NCI-H524 (cell line): Measurements from ENCODE around the gene WASF2.
"Not testable (repeated sequence)": the region's sequence is repeated elsewhere in the genome, so short reads cannot be mapped to it uniquely, and the experiment has no call there.

Experiments used
- DNase-seq, 2 experiments: peaks; one replicate each; lab custom pipeline; 2025; lab: John Stamatoyannopoulos, UW

The WASF2 gene, protein sequence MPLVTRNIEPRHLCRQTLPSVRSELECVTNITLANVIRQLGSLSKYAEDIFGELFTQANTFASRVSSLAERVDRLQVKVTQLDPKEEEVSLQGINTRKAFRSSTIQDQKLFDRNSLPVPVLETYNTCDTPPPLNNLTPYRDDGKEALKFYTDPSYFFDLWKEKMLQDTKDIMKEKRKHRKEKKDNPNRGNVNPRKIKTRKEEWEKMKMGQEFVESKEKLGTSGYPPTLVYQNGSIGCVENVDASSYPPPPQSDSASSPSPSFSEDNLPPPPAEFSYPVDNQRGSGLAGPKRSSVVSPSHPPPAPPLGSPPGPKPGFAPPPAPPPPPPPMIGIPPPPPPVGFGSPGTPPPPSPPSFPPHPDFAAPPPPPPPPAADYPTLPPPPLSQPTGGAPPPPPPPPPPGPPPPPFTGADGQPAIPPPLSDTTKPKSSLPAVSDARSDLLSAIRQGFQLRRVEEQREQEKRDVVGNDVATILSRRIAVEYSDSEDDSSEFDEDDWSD

DNA sequence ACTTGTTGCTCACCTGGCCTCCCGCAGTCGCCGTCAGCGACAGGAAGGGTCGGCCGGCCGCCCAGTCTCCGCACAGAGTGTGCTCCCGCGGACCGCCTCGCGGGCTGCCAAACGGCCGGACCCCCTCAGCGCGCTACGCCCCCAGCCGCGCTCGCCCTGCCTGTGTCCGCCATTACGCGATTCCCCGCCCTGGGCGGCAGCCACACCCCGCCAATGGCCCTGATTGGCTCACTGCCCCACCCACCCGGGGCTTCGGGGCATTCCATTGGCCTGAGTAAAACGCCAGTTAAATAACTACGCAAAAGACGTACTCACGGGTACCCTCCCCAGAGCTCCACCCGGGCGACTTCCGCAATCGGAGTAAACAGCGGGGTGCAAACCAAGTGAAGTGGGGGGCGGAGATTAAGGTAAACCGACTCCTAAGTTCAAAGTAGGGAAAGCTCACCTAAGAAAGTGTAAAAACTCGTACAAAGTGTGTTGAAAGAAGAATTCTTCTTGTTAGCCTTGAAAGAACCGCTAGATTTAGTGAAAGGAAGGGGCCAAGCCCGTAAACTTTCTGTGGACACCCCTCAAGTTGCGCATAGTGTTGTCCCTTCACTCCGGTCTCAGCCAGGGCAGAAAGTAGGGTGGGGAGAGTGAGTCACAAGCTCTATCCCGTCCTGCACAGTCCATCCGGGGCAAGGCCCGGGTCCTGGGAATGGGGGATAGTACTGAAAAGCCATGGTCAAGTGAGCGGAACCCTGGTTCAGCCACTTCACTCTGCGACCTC is at the start of gene WASF2:
Gene WASF2, minus strand, starts transcription at position 195 of the 769 bp plus-strand sequence. CDS start 61,277 bp downstream, outside the sequence.
- peak; percentile 94 to 97 for DNase-seq

DNA sequence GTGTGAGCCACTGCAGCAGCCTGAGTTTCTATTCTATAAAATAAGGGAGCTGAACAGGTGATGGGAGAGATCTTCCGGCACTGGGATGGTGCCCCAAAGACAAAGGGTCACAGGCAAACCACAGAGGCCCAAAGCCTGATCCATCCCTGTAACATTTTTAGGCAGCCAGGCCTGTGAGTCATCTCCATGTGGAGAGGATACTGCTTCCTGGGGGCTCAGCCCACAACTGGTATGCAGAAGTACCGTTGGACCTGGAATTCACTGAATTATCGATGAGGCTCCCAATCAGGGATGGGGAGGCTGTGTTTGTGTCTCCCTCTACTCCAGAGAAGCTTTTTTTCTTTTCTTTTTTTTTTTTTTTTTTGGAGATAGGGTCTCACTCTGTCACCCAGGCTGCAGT is 48.8 kb upstream of the WASF2 start:
- no peak for DNase-seq

DNA sequence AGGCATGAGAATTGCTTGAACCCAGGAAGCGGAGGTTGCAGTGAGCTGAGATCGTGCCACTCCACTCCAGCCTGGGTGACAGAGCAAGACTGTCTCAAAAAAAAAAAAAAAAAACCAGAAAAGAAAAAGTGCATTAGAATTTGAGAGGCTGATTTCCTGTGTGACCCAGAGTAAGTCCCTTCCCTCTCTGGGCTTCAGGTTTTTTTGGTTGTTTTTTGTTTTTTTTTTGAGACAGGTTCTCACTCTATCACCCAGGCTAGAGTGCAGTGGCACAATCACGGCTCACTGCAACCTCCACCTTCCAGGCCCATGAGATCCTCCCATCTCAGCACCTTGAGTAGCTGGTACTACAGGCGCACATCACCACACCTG is 48.3 kb upstream of the WASF2 start:
- DNase-seq: not testable (repeated sequence)

DNA sequence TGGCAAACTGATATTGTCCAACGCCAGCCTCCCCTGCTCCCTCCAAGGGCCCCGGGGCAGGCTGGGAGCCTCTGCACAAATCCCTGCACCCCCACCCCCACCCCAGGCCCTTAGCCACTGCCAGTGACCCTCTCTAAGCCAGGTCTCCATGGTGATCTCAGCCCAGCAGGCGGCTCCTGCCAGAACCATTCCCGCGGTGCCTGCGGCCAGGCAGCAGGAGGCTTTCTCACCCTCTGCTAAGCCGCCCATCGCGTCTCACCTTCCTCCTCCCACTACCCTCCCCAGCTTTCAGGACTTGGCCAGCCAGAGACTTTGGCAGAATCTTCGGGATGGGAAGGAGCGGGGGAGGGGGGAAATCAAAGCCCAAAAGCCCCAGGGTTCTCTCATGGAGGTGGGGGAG is 46.8 kb upstream of the WASF2 start:
- peak; percentile 72 to 79 for DNase-seq

DNA sequence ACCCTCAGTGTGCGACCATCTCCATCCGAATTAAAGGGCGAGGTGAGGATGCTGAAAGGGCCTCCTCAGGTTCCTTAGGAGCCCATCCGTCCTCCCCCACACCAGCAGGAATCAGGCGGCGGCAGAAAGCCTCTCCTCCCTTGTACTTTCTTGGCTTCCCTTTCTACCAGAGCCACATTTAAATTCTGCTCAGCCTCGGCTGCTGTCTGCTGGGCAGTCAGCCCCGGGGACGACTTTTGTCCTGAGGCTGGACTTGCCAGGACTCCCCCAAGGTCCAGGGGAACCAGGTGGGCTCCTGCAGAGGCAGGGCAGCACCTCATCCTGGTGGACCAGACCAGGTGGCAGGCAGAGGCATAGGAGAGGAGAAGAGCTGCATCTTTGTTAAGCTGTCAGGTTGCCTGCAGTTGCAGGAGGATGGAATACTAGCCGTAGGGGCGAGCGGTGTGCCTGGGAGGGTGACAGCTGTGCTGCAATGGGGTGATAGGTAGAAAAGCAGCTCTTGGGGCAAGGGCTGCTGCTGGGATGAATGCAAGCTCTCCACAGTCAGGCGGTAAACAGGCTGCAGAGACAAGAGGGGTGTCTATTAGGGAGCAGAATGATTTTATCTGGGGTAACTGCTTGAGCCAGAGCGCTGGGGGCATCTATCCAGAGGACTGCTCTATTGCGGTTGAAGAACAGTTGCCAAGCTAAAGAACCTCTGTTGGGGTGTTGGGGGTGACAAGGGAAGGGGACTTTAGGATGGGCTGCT is 46.2 kb upstream of the WASF2 start:
- DNase-seq: peak in 1 of 2 experiments; percentile 21

DNA sequence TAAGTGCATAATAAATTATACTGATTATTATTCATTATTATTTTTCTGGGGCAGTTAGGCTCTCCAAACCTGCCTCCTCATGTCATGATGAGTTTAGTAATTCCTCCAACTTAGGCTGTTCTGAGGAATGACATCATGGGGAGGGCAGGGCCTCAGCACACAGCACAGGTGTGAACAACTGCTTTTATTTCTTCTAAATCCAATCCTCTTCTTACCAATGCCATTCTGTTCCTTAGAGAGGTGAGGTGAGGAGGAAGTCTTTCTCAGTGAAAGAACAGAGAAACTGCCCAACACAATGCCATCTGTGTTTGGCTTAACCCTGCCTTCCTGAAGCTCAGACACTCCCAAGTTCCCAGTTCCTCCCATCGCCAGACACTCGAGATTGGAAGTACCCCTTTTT is 45.4 kb upstream of the WASF2 start:
- no peak for DNase-seq

DNA sequence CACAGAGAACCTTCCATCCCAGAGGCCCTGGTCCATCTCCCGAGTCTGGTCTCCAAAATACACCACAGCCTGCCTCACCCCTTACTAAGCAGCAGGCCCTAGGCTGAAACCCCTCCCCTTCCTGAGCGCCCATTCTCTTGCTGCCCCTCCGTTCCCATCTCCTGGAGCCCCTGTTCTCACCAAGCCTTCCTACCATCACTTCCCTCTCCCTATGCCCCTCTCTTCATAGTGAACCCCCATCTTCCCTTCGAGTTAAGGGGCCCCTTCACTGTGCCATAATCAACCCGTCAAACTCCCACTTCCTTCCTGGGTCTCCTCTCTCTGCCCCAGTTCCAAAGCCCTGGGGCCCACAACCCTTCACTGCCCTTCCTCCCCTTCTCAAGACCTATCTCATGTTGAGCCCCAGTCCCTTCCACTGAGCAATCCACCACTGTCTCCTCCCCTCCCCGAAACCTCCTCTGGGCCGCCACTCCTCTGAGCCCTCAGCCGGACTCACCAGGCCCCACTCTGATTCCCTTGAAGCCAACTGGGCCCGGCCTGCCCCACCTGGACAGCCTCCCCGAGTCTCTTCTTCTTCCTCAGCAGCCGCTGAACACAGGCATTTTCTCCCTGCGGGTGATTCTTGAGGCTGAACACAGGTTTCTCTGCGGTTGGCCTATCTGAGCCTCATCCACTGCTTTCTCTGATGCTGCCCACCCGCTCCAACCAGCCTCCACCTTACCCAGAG is 42.2 kb upstream of the WASF2 start:
- DNase-seq: no peak

DNA sequence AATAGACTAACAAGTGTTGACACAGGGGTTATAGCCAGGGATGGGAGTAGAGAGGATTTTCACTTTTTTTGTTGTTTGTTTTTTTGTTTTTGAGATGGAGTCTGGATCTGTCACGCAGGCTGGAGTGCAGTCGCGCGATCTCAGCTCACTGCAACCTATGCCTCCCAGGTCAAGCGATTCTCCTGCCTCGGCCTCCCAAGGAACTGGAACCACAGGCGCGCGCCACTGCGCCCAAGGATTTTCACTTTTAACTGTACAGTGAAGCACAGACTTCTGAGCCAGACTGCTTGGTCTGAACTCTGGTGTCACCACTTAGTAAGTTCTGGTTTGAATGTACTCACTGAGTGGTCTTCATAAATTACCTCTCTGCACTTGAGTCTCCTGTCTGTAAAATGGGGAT is 40.2 kb upstream of the WASF2 start:
- DNase-seq: no peak

DNA sequence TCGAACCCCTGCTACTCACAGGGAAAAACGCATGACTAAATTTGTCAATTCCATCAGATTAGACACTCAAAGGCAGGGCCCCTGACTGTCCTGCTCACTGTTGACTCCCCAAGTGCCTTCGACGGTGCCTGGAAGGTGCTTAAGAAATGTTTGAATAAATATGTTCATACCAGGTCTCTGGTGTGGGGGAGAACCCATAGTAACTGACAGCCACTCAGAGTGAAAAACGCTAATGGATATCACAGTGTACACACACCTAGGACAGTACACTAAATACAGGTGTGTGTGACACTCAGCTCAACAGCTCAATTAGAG is 39.7 kb upstream of the WASF2 start:
- no peak for DNase-seq

DNA sequence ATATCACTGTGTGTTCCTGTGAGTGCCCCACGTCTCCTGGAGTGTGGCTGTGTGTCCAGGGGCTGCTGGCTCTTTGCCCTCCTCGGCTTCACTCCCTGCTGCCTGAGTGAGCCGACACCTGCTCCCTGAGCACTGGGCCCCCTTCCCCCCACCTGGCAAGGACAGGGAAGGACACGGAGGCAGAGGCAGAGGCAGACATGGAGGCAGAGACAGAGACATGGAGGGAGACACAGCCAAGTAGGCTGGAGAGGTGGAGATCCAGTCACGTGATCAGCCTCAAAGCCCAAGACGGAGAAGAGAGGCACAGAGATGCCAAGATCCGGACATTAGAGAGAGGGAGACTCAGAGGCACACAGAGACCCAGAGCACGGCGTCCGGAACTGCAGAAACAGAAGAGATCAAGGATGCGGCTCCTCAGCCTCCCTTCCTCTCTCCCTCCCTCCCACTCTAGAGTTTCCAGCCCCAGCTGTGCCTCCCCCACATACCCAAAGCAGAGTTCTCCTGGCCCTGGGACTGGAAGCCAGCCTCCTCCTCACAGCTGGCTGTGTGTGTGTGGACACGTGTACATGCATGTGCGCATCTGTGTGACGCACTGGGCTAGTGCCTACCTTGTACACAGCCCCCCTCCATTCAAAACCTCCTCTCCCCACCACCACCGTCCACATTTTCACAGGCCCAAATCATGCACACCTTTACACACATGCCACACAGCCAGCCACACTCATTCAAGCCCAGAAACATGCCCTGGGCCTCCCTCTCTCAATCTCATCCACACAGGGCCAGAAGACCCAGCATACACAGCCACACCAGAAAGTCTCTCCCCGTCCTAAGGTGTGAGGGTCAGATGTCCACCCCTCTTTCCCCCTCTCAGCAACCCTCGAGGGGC is 39.1 kb upstream of the WASF2 start:
- DNase-seq: peak; percentile 37 to 57

DNA sequence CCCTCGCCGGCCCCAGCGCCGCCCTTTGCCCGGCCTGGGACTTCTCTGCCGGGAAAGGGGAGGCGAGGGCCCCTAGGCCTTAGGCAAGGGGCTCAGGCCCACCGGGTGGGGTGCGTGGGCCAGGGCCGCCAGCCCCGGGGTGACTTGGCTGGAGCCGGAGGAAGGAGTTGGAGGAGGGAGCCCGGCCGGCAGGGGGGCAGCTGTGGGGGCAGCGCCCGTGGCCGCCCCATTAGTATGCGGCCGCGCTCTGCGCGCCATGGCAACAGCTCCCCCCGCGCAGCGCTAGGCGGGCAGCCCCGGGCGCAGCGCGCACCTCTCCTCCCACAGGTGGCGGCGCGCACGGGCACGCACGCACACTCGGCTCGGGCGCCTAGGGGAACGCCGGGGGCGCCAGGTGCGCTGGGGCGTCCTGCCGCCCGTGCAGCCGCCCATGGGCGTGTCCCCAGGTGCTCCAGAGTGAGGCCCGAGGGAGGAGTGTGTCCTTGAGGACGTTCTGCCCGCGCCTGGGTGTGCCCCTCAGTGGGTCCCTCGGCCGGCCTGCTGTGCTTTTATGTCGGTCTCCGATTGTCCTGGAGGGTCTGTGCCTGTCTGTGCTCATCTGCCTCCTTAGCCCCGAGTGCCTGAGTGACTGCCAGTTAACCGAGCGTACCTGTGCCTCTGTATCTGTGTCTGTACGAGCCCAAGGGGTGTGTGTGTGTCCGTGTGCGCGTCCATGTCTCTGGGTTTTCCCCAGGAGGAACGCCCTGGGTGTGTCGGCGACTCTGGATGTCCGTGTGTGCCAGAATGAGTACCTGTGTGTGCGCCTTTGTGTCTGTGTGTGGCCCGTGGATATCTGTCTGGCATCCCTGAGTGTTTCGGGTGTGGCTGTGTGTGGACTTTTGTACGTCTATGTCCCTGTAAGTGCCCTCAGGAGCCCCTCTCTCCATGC is 38.2 kb upstream of the WASF2 start:
- peak; percentile 17 to 67 for DNase-seq

DNA sequence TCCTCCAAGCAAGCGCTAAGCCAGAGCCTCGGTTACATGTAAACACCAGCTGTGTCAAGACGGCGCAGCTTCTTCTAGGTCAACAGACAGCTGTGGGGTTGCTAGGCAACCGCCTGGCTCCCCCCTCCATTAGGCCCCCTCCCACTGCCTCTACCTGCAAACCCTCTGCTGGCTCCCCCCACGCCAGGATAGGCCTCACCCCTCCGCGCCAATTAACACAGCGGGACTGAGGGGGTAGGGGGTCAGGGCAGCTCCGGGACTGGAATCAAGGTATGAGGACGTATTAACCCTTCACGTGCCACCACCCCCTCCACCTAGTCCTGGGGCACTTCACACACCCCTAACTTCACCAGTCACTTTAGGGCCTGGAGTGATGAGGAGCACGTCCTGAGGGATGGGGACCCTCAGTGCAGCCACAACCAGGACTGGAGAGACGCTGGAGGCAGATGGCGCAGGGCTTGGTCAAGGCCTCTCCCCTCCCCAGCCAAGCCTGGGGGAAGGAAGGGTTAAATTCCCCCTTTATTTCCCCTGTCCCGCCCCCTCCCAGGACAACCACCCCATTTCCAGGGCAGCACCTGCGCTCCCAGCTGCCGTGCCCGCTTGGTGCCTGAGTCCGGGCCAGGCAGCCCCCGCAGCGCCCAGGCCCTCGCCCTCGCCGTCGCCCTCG is 37.4 kb upstream of the WASF2 start:
- DNase-seq: peak; percentile 88 to 95

DNA sequence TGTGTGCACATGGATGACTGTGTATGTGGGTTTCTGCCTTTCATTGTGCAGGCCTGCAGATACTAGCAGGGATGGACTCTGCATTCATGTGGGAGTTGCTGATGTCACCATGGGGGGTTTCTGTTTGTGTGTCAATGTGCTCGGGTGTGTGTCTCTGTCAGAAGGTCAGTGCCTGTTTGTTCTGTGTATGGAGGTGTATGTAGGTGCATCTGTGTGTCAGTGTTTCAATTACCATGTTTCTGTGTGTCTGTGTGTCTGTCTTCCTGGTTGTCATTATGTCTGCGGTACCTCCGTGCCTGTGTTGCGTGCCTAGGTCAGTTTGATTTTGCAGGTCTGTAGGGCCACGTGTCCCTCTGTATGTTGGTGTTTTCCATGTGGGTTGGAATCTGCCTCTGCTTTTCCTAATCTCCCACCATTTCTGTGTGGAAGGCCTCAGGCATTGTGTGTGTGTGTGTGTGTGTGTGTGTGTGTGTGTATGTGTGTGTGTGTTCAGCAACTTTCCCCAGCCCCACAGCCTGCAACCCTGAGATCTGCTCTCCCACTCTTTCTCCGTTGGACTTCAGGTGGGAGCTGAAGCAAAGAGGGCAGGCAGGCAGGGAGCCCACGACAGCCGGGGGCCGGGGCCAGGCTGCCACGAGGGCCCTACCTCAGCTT is 36.7 kb upstream of the WASF2 start:
- DNase-seq: peak in 1 of 2 experiments; percentile 60

DNA sequence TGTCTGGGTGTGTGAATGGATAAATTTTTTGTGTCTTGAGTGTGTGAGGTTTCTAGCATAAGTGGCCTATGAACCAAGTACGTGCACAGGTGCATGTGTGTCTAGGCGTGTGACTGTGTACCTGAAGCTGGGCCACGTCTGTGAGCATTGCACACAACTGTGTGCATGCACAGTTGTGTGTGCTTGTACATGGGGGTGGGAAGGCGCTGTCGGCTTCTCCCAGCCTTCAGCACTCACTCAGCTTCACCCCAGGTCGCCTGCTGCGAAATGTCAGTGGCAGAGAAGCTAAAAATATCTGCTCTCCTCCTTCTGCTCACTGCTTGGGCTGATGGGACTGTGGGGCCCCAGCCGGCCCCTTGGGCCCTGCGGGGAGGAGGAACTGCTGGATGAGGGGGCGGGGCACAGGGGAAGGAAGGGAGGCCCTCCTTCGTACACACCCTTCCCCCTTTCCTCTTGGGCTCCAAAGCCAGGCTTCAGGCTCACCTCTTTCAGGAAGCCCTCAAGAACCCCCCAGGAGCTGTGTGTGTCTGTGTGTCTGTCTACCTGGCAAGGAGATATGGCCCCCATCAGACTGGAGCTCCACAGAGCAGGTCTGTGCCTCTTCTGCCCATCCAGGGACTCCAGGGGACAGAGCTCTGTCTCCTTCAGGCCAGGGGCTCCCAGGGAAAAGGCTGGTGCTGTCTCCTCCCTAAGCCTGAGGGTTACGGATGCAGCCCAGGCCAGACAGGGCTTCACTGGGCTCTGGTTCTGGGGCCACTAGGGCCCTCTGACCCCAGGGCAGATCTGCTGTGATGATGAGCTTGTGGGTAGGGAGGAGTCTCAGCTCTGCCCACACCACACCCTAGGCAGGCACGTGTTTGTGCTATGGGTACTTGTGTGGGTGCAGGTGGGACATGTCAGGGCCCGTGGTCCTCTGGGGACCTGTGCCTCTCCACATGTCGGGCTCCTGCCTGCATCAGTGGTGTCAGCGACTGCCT is 35.6 kb upstream of the WASF2 start:
- DNase-seq: peak in 1 of 2 experiments; percentile 73

DNA sequence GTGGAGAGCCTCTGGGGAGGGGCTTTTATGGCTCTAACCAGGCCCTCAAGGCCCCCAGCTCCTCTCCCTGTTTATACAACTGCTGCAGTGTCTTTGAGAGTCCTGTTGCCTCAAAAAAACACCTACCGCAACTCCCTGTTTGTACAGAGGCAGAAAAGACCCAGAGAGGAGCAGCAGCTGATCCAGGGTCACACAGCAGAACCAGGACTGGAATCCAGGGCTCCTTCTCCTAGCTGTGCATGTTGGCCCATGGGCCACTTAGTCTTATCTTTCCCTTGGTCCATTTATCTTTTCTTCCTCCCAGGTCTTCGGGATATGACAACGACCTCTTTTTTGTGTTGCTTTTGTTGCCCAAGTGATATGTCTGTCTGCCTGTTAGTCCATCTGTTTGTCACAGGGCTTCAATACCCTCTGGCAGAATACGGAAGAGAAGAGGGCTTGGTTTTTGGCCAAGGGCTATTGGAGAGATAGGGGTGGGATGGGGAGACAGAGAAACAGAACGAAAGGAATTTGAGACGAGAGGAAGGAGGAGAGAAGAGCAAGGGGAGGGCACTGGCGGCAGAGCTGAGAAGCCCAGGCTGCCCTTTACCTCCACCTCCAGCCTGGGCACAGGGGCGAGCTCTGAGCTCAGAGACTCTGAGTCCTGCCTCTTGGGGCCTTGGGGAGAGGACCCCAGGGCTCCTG is 33.5 kb upstream of the WASF2 start:
- no peak for DNase-seq

DNA sequence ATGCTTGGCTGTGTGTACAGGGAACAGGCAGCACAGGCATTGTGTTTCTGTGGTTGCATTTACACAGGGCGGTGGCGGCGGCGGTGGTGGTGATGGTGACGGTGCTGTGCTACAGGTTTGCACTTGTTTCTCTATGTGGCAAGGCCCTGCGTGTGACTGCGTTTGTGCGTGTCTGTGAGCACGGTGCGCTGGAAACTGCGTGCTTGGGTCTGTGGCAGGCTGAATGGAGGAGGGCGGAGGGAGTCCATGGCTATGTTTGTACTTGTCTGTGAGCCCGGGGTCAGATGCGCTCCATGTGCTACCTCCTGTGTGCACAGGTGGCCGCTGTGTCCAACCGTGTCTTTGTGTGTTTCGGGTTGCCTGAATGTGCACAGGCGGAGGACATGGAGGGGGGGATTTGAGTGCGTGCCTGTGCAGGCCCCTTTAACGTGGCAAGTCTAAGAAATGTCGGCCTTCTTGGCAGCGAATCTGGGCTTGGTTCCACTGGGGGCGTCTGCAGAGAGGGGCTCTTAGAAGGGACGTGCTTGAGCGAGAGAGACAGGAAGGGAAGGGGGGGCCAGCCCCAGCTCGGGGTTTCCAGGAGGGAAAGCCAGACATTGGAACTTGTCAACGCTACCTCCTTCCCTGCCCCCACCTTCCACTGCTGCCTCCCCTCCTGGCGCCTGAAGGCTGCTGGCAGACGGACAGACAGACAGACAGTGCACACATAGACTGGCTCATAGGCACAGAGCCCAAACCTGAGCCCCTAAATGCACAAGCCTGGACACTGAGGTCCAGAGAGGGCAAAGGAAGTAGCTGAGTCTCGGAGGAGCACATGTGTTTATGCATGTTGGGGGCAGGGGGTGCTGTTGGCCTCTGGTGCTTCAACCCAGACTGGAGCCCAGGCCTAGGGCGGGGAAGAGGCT is 32.7 kb upstream of the WASF2 start:
- DNase-seq: peak in 1 of 2 experiments; percentile 24
